GM12872 (cell line): Measurements from ENCODE around the gene SELL.

Experiments used
- CTCF ChIP-seq: IDR thresholded peaks from 3 replicates; pipeline ENCODE4 v1.5.1; 2011; ENCODE audit warnings: low read depth, mild to moderate bottlenecking, low read length, moderate library complexity; ENCODE audit not compliant: insufficient read depth

The SELL gene

GRCh38 chr1:169670836-169671235 lies 40.6 kb downstream of the SELL start:
- no peak for TF ChIP-seq CTCF

GRCh38 chr1:169653873-169654272 lies 57.5 kb downstream of the SELL start:
- TF ChIP-seq CTCF = no peak

- no peak for TF ChIP-seq CTCF
These were observed 60.4 kb downstream of the SELL start for GRCh38 chr1:169651035-169651434.

- TF ChIP-seq CTCF = no peak
These were observed 60.9 kb downstream of the SELL start for GRCh38 chr1:169650551-169650950.

GRCh38 chr1:169648709-169649108 lies 62.7 kb downstream of the SELL start:
- no peak for TF ChIP-seq CTCF

GRCh38 chr1:169648187-169648586 lies 63.2 kb downstream of the SELL start:
- no peak for TF ChIP-seq CTCF

- TF ChIP-seq CTCF = no peak
These were observed 63.9 kb downstream of the SELL start for GRCh38 chr1:169647512-169647911.

GRCh38 chr1:169644297-169644696 lies 67.1 kb downstream of the SELL start:
- TF ChIP-seq CTCF = no peak
